K562 (cell line): ENCODE data around the gene ZNF514. TPM values are rescaled to one million over a fixed set of nuclear protein-coding genes. Genes with fewer than 3 reads are reported as not detected.
A peak's percentile ranks its signal among the peaks of the same experiment; 100 is the strongest.

Source experiments
- GABPB1 ChIP-seq: sonication (generic); formaldehyde crosslinking; IDR thresholded peaks from 2 replicates; pipeline ENCODE4 v1.8.0; 2022; ENCODE audit warnings: mild to moderate bottlenecking, missing genetic modification reagents
- GTF2E2 ChIP-seq: fragments of 200-800 bp; sonication (Bioruptor generic); IDR thresholded peaks from 2 replicates; pipeline ENCODE4 v1.6.1; 2016; ENCODE audit warnings: missing genetic modification characterization, missing compliant biosample characterization
- L3MBTL2 ChIP-seq: fragments of 450-650 bp; IDR thresholded peaks from 2 replicates; pipeline ENCODE4 v1.6.1; 2016; ENCODE audit warnings: mild to moderate bottlenecking, moderate library complexity
- MYC ChIP-seq, 2 experiments: fragments of 250-450 bp in 1 of 2; sonication (Bioruptor Pico) in 1 of 2; IDR thresholded peaks; 2 replicates each; pipeline versions ENCODE4 v1.5.1 to v1.6.1; 2012 to 2021; ENCODE audit warnings: low read depth in 2 of 2, borderline replicate concordance in 1 of 2, improper control_type of control experiment in 1 of 2, low read length in 1 of 2, mild to moderate bottlenecking in 1 of 2, moderate library complexity in 1 of 2
- NR2C2 ChIP-seq, 2 experiments: fragments of 200-800 bp in 1 of 2; sonication (Bioruptor generic) in 1 of 2; sonication (generic) in 1 of 2; formaldehyde crosslinking in 1 of 2; IDR thresholded peaks; 2 replicates each; pipeline versions ENCODE4 v1.6.1 to v1.8.0; 2016 to 2022; ENCODE audit warnings: mild to moderate bottlenecking in 1 of 2, missing compliant biosample characterization in 1 of 2, missing genetic modification characterization in 1 of 2, missing genetic modification reagents in 1 of 2
- RB1 ChIP-seq: fragments of 450-650 bp; IDR thresholded peaks from 2 replicates; pipeline ENCODE4 v1.6.1; 2017; ENCODE audit warnings: low read depth, mild to moderate bottlenecking
- RUNX1 ChIP-seq: sonication (generic); IDR thresholded peaks from 2 replicates; pipeline ENCODE4 v1.6.1; 2016; ENCODE audit warnings: antibody characterized with exemption, low read depth
- SRSF9 ChIP-seq: fragments of 200-400 bp; formaldehyde crosslinking; IDR thresholded peaks from 2 replicates; pipeline ENCODE4 v1.6.1; 2017; ENCODE audit warnings: low read depth, low read length, borderline replicate concordance
- THAP7 ChIP-seq: fragments of 250-450 bp; sonication (Bioruptor Pico); IDR thresholded peaks from 2 replicates; pipeline ENCODE4 v1.5.0; 2021
- VEZF1 ChIP-seq: fragments of 200-800 bp; sonication (Bioruptor generic); IDR thresholded peaks from 2 replicates; pipeline ENCODE4 v1.6.1; 2017; ENCODE audit warnings: missing genetic modification characterization, missing compliant biosample characterization
- ZBED1 ChIP-seq: IDR thresholded peaks from 2 replicates; pipeline ENCODE4 v1.6.1; 2014
- ZEB2 ChIP-seq: fragments of 450-650 bp; IDR thresholded peaks from 2 replicates; pipeline ENCODE4 v1.6.1; 2016
- ZNF318 ChIP-seq, 2 experiments: fragments of 450-650 bp; IDR thresholded peaks; 2 replicates each; pipeline ENCODE4 v1.6.1; 2016; ENCODE audit warnings: mild to moderate bottlenecking in 2 of 2, borderline replicate concordance in 1 of 2, low read depth in 1 of 2, moderate library complexity in 1 of 2
- polyA plus RNA-seq, 8 experiments: library from polyadenylated mRNA; depleted of rRNA in 4 of 8; stranded (reverse) in 5 of 8; unstranded in 3 of 8; fragments of >200 nt; fragmentation: Nextera tagmentation in 2 of 8; fragmentation: Illumina TruSeq in 1 of 8; extraction: Ambion mirVana in 2 of 8; extraction: Trizol in 1 of 8; gene quantifications; 2 replicates each; pipeline versions ENCODE4 v1.2.1 to v1.2.3, GENCODE V29; 2011 to 2014; ENCODE audit warnings: inconsistent platforms in 1 of 8, missing spikeins in 1 of 8
- total RNA-seq, 7 experiments: library from RNA; depleted of rRNA in 6 of 7; stranded (reverse); fragments of >200 nt in 6 of 7; fragmentation: Illumina TruSeq in 2 of 7; extraction: Trizol in 2 of 7; gene quantifications; 2 replicates each; pipeline versions ENCODE4 v1.2.1 to v1.2.3, GENCODE V29; 2011 to 2021; ENCODE audit warnings: low replicate concordance in 1 of 7
- TF ChIP-seq, protein P1 (sequence below): fragments of 450-650 bp; formaldehyde crosslinking; IDR thresholded peaks from 2 replicates; pipeline ENCODE4 v1.4.0; 2020; ENCODE audit warnings: mild to moderate bottlenecking, moderate library complexity

Gene ZNF514
- total and polyA plus RNA-seq, 9 of the 15 experiments (the other 6 are each of a cell fraction or from before 2014, with no cell fraction given) = 7.5 to 17.7 (median 11.4) TPM

GRCh38 chr2:95207111-95207961 is 47.7 kb upstream of the ZNF514 start, which contains the start of gene ZNF892 (continued):
- no peak for TF ChIP-seq THAP7 (CRISPR knock-in tag)
- peak; percentile 33; the same call in 1 of the 2 replicates for TF ChIP-seq VEZF1 (CRISPR knock-in tag)
- no peak for TF ChIP-seq NR2C2 (CRISPR knock-in tag; IDR thresholded peaks at IDR 0.05)
- TF ChIP-seq NR2C2 (tag; IDR thresholded peaks at IDR 0.05) = peak; percentile 36; the same call in 1 of the 2 replicates
- TF ChIP-seq, protein P1, sequence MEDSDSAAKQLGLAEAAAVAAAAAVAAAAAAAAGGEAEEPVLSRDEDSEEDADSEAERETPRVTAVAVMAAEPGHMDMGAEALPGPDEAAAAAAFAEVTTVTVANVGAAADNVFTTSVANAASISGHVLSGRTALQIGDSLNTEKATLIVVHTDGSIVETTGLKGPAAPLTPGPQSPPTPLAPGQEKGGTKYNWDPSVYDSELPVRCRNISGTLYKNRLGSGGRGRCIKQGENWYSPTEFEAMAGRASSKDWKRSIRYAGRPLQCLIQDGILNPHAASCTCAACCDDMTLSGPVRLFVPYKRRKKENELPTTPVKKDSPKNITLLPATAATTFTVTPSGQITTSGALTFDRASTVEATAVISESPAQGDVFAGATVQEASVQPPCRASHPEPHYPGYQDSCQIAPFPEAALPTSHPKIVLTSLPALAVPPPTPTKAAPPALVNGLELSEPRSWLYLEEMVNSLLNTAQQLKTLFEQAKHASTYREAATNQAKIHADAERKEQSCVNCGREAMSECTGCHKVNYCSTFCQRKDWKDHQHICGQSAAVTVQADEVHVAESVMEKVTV (CRISPR knock-in tag) = 0 out of 2 replicates have a peak, but pooled peaks have one; percentile 33
- TF ChIP-seq L3MBTL2 = peak; percentile 84
- 0 out of 2 replicates have a peak, but pooled peaks have one; percentile 47 for TF ChIP-seq RUNX1
- peak; percentile 49; the same call in 1 of the 2 replicates for TF ChIP-seq MYC (IDR thresholded peaks at IDR 0.05; ENCODE audit: low read depth, low read length)
- no peak for TF ChIP-seq MYC (CRISPR knock-in tag; IDR thresholded peaks at IDR 0.05; ENCODE audit: borderline replicate concordance, low read depth)
- no peak for TF ChIP-seq GTF2E2 (tag)
- TF ChIP-seq SRSF9 = no peak
- no peak for TF ChIP-seq ZBED1
- TF ChIP-seq ZNF318 (IDR thresholded peaks at IDR 0.05; ENCODE audit: borderline replicate concordance in 1 of 2, low read depth in 1 of 2) = no peak
- peak; percentile 82 for TF ChIP-seq RB1
- TF ChIP-seq ZEB2 = no peak
- 0 out of 2 replicates have a peak, but pooled peaks have one; percentile 42 for TF ChIP-seq GABPB1
